NCI-H345 treated with DMSO at 0.1 percent for 48 hours (cell line): ENCODE data around the gene WNT9A.
A peak's percentile ranks its signal among the peaks of the same experiment; 100 is the strongest.
"Not testable (repeated sequence)": the region's sequence is repeated elsewhere in the genome, so short reads cannot be mapped to it uniquely, and the experiment has no call there.

Experiments
- DNase-seq: peaks from one replicate; lab custom pipeline; 2025; ENCODE audit not compliant: unreplicated experiment; lab: John Stamatoyannopoulos, UW

The WNT9A gene

GRCh38 chr1:227913764-227914721 lies 33.7 kb downstream of the WNT9A start:
- DNase-seq, result peak; percentile 8

- no peak for DNase-seq
These were observed 34.4 kb downstream of the WNT9A start for GRCh38 chr1:227913396-227913763.

DNA sequence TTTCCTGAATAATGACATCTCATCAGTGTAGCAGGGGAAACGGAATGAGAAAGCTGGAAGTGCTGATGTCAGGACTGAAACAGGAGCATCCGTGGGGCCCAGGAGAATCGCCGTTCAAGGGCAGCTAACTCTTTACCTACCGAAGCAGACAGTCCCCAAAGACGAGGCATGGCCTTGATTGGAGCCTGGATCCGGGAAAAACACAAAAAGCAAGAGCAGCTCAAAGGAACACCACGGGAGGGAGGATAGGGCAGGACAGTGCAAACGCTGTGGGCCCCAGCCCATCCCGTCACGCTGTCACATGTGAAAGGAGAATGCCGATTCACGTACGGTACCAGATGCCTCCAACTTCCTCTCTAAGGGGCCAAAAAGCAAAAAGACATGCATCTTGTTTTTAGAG lies 34.9 kb downstream of the WNT9A start:
- no peak for DNase-seq

DNA sequence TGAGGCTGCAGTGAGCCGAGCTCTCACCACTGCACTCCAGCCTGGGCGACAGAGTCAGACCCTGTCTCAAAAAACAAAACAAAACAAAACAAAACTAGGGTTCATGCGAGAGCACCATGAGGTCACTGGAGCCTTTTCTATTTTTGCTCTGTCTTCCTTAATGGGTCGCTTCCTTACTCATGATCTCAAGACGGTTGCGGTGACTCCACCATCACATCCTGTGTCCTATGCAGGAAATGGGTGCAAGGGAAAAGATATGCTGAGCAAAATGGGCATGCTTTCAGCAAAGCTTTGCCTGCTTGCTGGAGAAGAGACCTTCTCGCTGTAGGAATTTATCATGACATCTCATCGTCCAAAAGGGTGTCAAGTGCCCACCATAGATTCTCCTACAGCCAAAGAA lies 36.4 kb downstream of the WNT9A start:
- DNase-seq, result no peak

- DNase-seq, result no peak
These were observed 37.1 kb downstream of the WNT9A start for GRCh38 chr1:227910511-227911153.

GRCh38 chr1:227909923-227910328 lies 37.8 kb downstream of the WNT9A start:
- not testable (repeated sequence) for DNase-seq

- no peak for DNase-seq
These were observed 38.5 kb downstream of the WNT9A start for GRCh38 chr1:227909188-227909587.

- no peak for DNase-seq
These were observed 39.4 kb downstream of the WNT9A start for GRCh38 chr1:227908359-227908758.

- DNase-seq, result no peak
These were observed 40.2 kb downstream of the WNT9A start for GRCh38 chr1:227907439-227908015.

GRCh38 chr1:227906550-227907071 lies 41.1 kb downstream of the WNT9A start:
- no peak for DNase-seq

DNA sequence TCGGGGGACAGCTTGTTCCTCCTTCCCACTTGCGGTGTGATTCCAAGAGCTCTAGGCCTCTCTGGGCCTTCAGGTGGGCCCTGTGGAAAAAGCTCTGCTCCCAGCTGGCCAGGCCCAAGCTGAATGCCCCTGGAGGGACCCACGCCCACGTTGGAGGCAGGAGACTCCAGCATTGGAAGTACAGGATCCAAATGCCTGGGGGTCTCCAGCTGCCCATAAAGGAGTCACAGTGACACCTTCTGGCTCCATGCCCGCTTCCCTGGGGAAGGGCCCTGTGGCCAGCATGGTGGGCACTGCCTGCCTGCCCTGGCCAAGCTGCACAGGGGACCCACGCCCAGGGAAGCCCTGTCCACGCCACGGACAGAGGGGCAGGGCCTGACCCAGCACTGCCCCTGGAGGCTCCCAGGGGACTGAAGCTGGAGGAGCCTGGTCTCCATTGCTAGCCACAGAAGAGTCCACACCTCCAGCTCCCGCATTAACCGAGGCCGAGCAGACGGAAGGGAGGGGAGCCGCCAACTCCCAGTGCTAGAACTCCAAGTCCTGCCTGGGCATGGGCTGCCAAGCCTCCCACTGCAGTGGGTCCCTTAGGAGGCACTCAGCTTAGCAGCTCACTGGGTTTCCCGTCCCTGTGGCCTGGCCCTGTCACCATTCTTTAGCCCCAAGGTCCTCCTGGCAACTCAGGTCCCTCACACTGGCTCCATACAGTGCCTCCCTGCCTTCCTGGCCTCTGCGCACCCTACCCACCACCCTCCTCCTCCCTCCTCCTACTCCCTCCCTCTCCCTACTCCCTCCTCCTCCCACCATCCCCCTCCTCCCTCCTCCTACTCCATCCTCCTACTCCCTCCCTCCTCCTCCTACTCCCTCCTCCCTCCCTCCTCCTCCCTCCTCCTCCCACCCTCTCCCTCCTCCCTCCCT lies 41.9 kb downstream of the WNT9A start:
- DNase-seq, result no peak

DNA sequence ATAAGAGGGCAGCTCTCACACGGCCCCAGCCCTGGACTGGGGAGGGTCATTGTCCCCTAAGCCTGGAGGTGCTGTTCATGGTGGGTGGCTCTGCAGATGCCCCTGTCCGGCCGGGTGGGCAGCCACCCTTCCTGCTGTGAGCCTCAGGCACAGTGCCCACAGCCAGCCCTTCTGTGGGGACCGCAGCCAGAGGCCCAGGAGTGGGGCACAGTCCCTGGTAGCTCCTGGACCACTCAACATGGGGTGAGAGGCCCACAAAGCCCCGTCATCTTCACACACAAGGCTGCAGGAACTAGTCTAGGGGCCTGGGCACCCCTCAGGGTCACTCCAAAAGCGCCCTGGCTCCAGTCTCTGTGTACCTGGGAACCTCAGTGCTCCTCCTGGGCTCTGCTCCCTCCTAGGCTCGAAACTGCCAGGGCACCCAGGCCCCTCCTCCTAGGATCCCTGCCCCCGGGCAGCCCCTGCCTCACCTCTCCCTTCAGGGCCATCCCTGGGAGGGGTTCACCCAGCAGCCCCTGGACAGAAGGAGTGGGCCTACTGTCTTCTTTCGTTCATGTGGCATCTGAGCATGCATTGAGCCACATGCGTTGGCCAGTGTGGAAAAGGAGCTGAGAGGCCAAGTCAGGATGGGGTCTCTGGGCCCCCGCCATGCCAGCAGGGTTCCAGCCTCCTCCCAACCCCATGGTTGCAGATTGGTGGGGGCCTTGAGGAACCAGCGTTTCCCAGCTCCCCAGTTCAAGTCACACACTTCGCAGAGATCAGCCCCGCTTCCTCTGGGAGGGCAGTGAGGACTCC lies 43.0 kb downstream of the WNT9A start:
- DNase-seq, result no peak

- DNase-seq, result no peak
These were observed 43.9 kb downstream of the WNT9A start for GRCh38 chr1:227903614-227904501.

- DNase-seq, result no peak
These were observed 44.6 kb downstream of the WNT9A start for GRCh38 chr1:227903061-227903521.

GRCh38 chr1:227902641-227902990 lies 45.1 kb downstream of the WNT9A start:
- no peak for DNase-seq

- DNase-seq, result no peak
These were observed 45.7 kb downstream of the WNT9A start for GRCh38 chr1:227901906-227902640.

- DNase-seq, result no peak
These were observed 46.4 kb downstream of the WNT9A start for GRCh38 chr1:227901239-227901905.
